HUES6 (cell line): Measurements from ENCODE around the gene ANP32A.

ENCODE experiments used
- H3K27ac ChIP-seq: 2 replicates; pipeline ENCODE4 v1.7.0; 2013; ENCODE audit warnings: low read depth, mild to moderate bottlenecking, low read length, inconsistent platforms
- H3K27me3 ChIP-seq: 2 replicates; pipeline ENCODE4 v1.6.1; 2013; ENCODE audit warnings: low read length; ENCODE audit not compliant: control insufficient read depth, insufficient read depth
- H3K36me3 ChIP-seq: 2 replicates; pipeline ENCODE4 v1.6.1; 2013; ENCODE audit warnings: low read length; ENCODE audit not compliant: control insufficient read depth, insufficient read depth
- H3K4me1 ChIP-seq: 2 replicates; pipeline ENCODE4 v1.6.1; 2013; ENCODE audit warnings: low read length; ENCODE audit not compliant: control insufficient read depth, insufficient read depth
- H3K4me3 ChIP-seq: 2 replicates; pipeline ENCODE4 v1.5.1; 2013; ENCODE audit warnings: low read depth, low read length
- H3K9ac ChIP-seq: one replicate; pipeline ENCODE4 v1.6.1; 2013; ENCODE audit warnings: mild to moderate bottlenecking, low read length
- H3K9me3 ChIP-seq: 2 replicates; pipeline ENCODE4 v1.6.1; 2013; ENCODE audit warnings: low read depth, low read length; ENCODE audit not compliant: control insufficient read depth, insufficient read depth

Gene ANP32A

GRCh38 chr15:68790242-68790575 is 30.5 kb downstream of the ANP32A start:
- Histone ChIP-seq H3K9ac (no peak overlapping the region), H3K4me3 (no peak overlapping the region), H3K9me3 (no peaks in the 10 kb centered on the region), H3K36me3 (peaks cover 24% of the 10 kb centered on the region), H3K4me1 (peaks cover 73% of the 10 kb centered on the region), H3K27ac (peak overlapping the region; percentile 46; the same call in 1 of the 2 replicates), H3K27me3 (no peaks in the 10 kb centered on the region)

GRCh38 chr15:68789534-68790241 is 31.0 kb downstream of the ANP32A start:
- peaks cover 68% of the 10 kb centered on the region for H3K4me1 ChIP-seq
- no peak overlapping the region for H3K9ac ChIP-seq
- H3K4me3 ChIP-seq, result peak overlapping the region; percentile 23; the same call in 1 of the 2 replicates
- no peaks in the 10 kb centered on the region for H3K27me3 ChIP-seq
- peak overlapping the region; percentile 46; the same call in 1 of the 2 replicates for H3K27ac ChIP-seq
- no peaks in the 10 kb centered on the region for H3K9me3 ChIP-seq
- H3K36me3 ChIP-seq, result peaks cover 29% of the 10 kb centered on the region

- Histone ChIP-seq H3K4me1 (peaks cover 62% of the 10 kb centered on the region), H3K27ac (no peak overlapping the region), H3K4me3 (no peak overlapping the region)
Measured at GRCh38 chr15:68789091-68789490, 31.6 kb downstream of the ANP32A start.

GRCh38 chr15:68788264-68788624 is 32.5 kb downstream of the ANP32A start:
- no peak overlapping the region for H3K27ac ChIP-seq
- H3K27me3 ChIP-seq, result no peaks in the 10 kb centered on the region
- no peak overlapping the region for H3K9ac ChIP-seq
- peaks cover 39% of the 10 kb centered on the region for H3K36me3 ChIP-seq
- H3K9me3 ChIP-seq, result no peaks in the 10 kb centered on the region
- H3K4me1 ChIP-seq, result peaks cover 56% of the 10 kb centered on the region
- no peak overlapping the region for H3K4me3 ChIP-seq

More at GRCh38 chr15:68789091-68789490, 31.6 kb downstream of the ANP32A start:
- no peaks in the 10 kb centered on the region for H3K9me3 ChIP-seq
- H3K9ac ChIP-seq, result no peak overlapping the region
- H3K27me3 ChIP-seq, result no peaks in the 10 kb centered on the region
- peaks cover 35% of the 10 kb centered on the region for H3K36me3 ChIP-seq

- no peak overlapping the region for H3K9ac ChIP-seq
- H3K27me3 ChIP-seq, result no peaks in the 10 kb centered on the region
- H3K4me3 ChIP-seq, result no peak overlapping the region
- no peak overlapping the region for H3K27ac ChIP-seq
- peaks cover 44% of the 10 kb centered on the region for H3K36me3 ChIP-seq
- H3K9me3 ChIP-seq, result no peaks in the 10 kb centered on the region
- H3K4me1 ChIP-seq, result peaks cover 56% of the 10 kb centered on the region
Measured at GRCh38 chr15:68787609-68788263, 33.0 kb downstream of the ANP32A start.

GRCh38 chr15:68786753-68787152 is 33.9 kb downstream of the ANP32A start:
- no peak overlapping the region for H3K4me3 ChIP-seq
- H3K36me3 ChIP-seq, result peaks cover 54% of the 10 kb centered on the region
- no peaks in the 10 kb centered on the region for H3K27me3 ChIP-seq
- no peak overlapping the region for H3K27ac ChIP-seq
- peaks cover 53% of the 10 kb centered on the region for H3K4me1 ChIP-seq
- H3K9ac ChIP-seq, result no peak overlapping the region
- no peaks in the 10 kb centered on the region for H3K9me3 ChIP-seq

GRCh38 chr15:68785541-68785940 is 35.2 kb downstream of the ANP32A start:
- H3K4me1 ChIP-seq, result peaks cover 41% of the 10 kb centered on the region
- H3K9ac ChIP-seq, result no peak overlapping the region
- H3K4me3 ChIP-seq, result no peak overlapping the region
- no peaks in the 10 kb centered on the region for H3K27me3 ChIP-seq
- H3K9me3 ChIP-seq, result no peaks in the 10 kb centered on the region
- no peak overlapping the region for H3K27ac ChIP-seq
- H3K36me3 ChIP-seq, result peaks cover 62% of the 10 kb centered on the region

GRCh38 chr15:68784206-68784605 is 36.5 kb downstream of the ANP32A start:
- Histone ChIP-seq H3K36me3 (peaks cover 72% of the 10 kb centered on the region), H3K4me1 (peaks cover 27% of the 10 kb centered on the region), H3K4me3 (no peak overlapping the region), H3K27me3 (no peaks in the 10 kb centered on the region), H3K9ac (no peak overlapping the region), H3K9me3 (no peaks in the 10 kb centered on the region), H3K27ac (no peak overlapping the region)

- Histone ChIP-seq H3K9ac (no peak overlapping the region), H3K27me3 (no peaks in the 10 kb centered on the region), H3K9me3 (no peaks in the 10 kb centered on the region), H3K4me1 (peaks cover 20% of the 10 kb centered on the region), H3K4me3 (no peak overlapping the region), H3K27ac (no peak overlapping the region), H3K36me3 (peaks cover 79% of the 10 kb centered on the region)
Measured at GRCh38 chr15:68783226-68784058, 37.3 kb downstream of the ANP32A start.

GRCh38 chr15:68782589-68783161 is 38.0 kb downstream of the ANP32A start:
- no peak overlapping the region for H3K4me3 ChIP-seq
- peaks cover 83% of the 10 kb centered on the region for H3K36me3 ChIP-seq
- no peak overlapping the region for H3K27ac ChIP-seq
- H3K9ac ChIP-seq, result no peak overlapping the region
- no peaks in the 10 kb centered on the region for H3K9me3 ChIP-seq
- peaks cover 15% of the 10 kb centered on the region for H3K4me1 ChIP-seq
- H3K27me3 ChIP-seq, result no peaks in the 10 kb centered on the region
